ENCODE results near the gene PSMB5.
A peak's percentile ranks its signal among the peaks of the same experiment; 100 is the strongest.

PSMB5 gene

DNA sequence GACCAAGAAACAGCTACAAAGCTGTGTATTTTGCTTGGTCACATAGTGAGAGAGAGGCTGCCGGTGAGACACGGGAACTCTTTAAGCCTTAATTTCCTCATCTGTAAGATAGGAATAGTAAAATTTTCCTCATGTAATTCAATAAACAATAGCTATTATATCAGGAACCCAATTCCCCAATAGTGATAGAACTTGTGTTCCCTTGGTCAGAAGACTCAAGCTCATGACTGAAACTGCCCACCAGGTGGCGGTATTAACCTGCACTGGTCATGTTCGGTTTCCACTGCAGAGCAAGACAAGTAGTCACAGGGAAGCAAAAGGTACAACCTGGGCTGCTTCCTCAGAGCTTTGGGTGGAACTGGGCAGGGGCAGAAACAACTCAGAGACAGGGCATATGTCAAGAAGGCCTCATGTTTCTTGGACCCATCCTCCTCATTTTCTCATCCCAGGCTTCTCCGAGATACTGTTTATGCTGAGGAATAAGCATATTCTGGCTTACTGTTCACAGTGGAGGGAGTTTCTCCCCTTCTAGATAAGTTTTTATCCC lies 48.1 kb downstream of the PSMB5 start:
- DNase-seq (ENCODE audit: low spot score): peak; percentile 84

DNA sequence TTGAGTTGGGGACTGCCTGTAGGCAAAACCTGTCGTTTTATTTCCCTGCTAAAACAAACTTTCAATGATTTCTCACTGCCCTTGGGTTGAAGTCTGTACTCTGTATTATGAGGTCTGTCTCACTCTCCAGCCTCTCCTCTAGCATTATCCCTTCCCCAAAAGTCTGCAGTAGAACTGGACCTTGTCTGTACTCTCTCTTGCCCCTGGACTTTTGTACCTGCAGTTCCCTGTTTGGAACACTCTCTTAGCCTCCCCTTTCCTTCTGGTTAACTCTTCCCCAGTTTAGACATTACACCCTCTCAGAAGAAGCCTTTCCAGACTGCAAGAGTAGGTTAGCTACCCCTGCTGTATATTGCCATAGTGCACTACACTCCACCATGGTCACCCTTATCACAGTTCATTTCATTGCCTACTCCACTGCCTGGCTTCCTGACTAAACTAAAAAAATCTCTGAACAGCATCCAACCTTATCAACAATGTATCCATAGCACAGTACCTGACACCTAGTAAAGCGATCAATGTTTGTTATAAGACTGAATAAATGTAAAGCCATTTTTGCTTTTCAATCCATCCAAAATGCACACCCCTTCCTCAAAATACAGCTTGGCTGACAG lies 48.7 kb downstream of the PSMB5 start:
- DNase-seq (ENCODE audit: low spot score): no peak

- no peak for DNase-seq (ENCODE audit: low spot score)
Measured at GRCh38 chr14:22984959-22985658, 49.6 kb downstream of the PSMB5 start.

DNA sequence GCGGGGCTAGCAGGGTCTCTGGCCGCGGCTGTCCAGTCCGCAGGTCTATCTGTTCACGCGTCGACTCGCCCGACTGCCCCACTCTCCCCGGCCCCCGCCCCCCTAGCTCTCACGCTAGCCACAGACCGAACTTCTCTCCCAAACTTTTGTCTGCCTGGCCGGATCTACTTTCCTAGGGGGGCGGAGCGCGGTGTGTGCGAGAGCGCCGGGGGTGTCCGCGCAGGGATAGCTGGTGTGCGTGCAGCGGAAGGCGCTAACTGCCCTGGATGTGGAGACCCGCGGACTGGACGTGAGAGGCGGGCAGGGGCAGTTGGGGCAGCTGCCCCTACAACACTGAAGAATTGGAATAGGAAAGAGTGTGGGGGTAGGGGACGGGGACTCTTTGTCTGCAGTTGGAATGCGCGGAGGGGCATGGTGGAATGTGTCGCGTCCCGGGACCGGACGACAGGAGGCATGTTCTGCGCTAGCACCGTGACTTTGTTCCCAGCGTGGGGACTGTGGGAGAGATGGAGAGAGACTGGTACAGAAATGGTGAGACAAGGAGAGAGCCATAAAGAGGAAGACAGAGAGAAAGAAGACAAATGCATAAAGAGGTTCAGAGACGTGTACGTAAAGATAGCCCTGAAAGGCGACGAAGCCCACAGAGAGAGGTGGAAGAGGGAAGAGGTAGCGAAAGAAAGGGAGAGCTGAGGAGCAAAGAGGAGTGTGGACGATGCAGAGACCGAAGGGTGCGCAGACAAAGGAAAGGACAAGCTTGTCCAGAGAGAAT lies 52.0 kb downstream of the PSMB5 start, which contains the start of gene AJUBA:
Gene AJUBA, minus strand, starts transcription at position 75 of the 769 bp plus-strand sequence. CDS start 285 bp downstream, outside the sequence.
- DNase-seq (ENCODE audit: low spot score): peak; percentile 80

- DNase-seq (ENCODE audit: low spot score): no peak
Measured at GRCh38 chr14:22981876-22982476, 52.7 kb downstream of the PSMB5 start.

GRCh38 chr14:22981090-22981875 lies 53.4 kb downstream of the PSMB5 start:
- DNase-seq (ENCODE audit: low spot score): peak; percentile 20

GRCh38 chr14:22980672-22981089 lies 54.0 kb downstream of the PSMB5 start:
- peak; percentile 26 for DNase-seq (ENCODE audit: low spot score)

DNA sequence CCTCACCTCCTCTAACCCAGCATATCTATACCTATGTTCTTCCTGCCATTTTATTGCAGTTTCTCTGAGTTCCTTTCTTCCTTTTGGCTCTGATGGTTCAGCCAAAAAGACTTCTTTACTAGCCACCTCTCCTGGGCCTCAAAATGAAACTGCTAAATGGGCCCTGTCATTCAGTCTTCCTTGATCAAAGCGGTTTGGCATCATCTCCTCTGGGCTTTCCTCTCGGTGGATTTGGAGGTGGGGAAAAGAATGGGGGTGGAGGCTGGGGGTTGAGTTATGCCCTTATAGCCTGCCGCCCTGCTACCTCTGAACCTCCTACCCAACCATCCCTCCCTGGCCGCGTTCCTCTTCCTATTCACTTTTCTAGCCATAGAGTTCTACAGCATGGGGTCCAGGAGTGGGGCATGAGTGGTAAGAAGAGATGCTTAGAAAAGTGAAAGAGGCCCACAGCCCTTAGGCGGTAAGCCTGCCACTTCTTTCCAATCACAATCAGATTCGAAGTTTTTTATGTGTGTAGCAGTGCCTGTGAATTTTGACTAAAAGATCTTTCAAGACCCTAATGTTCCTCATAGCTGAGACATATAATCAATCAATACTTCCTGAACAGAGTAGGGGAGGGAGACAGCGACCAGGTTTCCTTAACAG lies 54.8 kb downstream of the PSMB5 start:
- no peak for DNase-seq (ENCODE audit: low spot score)

DNA sequence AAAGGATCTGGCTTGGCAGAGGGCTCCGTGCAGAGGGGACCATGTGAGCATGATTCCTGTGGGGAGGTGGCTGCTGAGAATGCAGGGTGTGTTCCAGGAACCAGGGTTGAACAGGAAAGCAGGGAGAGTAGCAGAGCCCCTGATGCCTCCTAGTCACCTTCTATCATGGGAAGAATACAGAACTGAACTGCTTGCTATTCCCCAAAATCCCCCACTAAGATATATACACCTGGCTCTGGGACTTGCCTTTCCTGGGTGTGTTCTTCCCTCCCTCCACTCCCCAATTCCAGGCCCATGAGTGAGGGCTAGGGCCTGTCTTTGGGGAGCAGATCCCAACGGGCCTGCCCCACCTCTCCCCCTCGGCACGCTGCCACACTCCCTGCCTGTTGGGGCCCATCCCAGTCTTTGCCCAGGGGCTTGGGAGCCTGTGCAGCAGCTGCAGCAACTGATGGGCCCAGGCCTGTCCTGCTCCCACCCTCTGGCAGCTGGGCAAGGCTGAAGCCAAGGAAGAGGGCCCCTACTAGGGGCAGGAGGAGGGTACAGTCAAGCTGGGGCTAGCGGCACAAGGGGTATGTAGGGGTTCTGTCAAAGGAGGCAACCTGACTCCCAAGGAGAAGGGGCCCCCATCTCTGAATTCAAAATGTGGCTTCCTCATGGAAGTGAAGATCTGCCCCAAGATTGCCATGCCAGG lies 55.6 kb downstream of the PSMB5 start:
- no peak for DNase-seq (ENCODE audit: low spot score)

- no peak for DNase-seq (ENCODE audit: low spot score)
Measured at GRCh38 chr14:22978487-22978837, 56.2 kb downstream of the PSMB5 start.

GRCh38 chr14:22977684-22978486 lies 56.8 kb downstream of the PSMB5 start:
- no peak for DNase-seq (ENCODE audit: low spot score)

DNA sequence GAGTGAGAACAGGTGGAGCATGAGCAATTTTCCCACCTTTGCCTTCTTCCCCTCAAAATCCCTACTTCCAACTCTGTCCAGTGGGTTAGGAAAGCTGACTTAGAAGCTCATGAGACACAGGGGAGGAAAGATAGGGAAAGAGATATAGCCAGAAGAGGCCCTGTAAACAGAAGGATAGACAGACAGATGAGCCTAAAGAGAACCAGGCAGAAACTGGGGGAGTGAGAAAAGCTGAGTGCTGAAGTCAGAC lies 57.3 kb downstream of the PSMB5 start:
- DNase-seq (ENCODE audit: low spot score): no peak

GRCh38 chr14:22976620-22977433 lies 57.9 kb downstream of the PSMB5 start:
- DNase-seq (ENCODE audit: low spot score): peak; percentile 30
